Measurements from ENCODE around the gene RBM19.

RBM19 gene

DNA sequence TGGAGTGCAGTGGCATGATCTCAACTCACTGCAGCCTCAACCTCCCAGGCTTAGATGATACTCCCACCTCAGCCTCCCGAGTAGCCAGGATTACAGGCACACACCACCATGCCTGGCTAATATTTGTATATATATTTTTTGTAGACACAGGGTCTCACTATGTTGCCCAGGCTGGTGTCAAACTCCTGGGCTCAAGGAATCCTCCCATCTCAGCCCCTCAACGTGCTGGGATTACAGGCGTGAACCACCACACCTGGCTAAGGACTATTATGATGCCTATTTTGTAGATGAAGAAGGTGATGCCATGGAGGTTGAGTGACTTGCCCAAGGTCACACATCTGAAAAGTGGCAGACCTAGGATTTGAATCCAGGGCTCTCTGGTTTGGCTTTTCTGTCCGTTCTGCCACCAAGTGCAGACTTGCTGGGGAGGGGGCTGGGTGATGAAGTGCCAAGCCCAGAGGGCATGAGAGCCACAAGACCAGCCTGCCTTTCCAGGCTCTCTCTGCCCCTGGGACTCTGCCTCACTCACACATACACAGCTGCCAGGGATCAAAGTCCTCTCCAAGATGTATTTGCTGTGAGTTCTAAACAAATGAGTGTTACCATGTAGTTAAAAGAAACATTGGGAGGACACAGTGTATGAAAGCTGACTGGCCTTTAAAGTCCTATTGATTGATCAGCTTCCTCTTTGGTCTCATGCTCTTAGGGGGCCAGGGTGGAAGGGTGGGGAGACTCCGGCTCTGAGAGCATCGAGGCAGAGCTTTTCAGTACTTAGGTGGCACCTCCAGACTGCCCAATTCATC lies 21.3 kb upstream of the RBM19 start:
- DNase-seq: no peak

DNA sequence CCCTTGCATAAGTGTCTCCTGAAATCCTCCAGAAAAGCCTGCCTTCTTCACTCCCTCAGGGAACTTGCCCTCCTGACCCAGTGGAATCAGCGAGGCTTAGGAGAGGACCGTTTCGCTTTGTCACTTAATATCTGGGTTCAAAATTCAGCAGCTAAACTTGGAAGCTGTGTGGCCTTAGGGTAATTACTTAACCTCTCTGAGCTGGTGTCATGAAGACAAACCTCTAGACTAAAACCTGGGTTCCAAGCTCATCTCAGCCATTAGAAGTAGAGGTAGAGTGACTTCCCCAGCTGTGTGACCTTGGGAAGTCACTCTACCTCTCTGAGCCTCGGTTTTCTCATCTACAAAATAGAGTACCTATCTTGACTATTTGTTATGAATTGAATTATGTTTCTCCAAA lies 18.3 kb upstream of the RBM19 start:
- DNase-seq: no peak

DNA sequence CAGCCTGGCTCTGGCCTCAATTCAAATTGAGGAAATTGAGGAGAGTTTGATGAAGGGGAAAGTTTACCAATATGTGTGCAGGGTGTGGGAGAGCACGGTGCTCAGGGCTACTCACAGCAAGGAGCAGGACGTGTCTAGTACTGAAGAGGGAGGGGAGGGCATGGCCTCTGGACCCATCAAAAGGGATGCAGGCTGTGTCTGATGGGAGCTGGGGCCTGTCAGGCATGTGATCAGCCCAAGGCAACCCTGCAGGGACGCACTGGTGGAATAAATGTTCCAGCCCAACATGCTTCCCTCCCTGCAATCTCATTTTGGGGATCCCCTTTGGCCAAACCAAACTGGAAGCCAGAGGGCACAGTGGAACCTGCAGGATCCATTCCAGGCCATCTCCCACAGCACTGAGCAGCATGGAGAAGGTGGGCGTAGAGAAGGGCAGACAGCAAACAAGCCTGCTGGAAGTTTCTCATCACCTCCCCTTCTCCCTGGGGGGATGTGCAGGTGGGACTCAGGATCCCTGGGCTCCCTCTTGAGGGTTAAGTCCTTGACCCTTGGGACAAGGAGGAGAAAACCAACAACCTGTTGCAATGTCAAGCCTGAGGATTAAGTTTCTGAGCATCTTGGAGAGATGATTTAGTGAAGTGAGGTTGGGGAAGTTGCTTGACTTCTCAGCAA lies 17.8 kb upstream of the RBM19 start:
- DNase-seq: no peak

DNA sequence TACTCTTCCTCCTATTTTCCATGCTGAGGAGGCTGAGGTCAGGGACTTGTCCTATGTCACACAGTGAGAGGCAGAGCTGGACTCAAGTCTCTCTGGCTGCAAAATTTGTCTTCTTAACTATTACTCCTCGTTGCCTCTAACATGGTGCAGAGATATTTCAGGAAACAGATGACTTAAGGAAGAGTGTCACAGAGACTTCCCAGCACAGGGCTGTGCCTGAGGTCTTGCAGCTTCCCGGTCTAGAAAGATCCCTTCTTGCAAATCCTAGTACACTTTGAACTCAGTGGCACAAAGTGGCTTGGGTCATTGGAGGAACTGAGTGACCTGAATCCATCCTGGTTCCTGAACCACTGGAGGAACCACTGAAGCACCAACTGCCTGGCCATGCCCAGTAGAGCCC lies 17.1 kb upstream of the RBM19 start:
- DNase-seq: no peak

DNA sequence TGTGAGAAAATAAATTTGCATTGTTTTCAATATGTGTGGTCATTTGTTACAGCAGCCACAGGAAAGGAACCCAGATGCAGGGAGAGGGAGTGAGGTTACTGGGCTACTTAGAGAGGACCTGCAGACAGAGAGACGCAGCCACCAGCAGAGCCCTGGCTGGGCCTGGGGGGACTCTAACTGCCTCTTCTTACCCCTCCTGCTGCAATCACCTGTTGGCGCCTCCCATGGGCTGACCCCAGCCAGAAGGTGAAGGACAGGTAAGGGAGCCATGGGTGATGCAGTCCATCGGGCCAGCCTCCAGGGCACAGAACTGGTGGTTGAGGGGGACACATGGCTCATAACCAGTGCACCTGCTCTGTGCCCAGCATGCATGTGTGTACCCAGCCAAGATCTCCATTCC lies 15.8 kb upstream of the RBM19 start:
- no peak for DNase-seq

DNA sequence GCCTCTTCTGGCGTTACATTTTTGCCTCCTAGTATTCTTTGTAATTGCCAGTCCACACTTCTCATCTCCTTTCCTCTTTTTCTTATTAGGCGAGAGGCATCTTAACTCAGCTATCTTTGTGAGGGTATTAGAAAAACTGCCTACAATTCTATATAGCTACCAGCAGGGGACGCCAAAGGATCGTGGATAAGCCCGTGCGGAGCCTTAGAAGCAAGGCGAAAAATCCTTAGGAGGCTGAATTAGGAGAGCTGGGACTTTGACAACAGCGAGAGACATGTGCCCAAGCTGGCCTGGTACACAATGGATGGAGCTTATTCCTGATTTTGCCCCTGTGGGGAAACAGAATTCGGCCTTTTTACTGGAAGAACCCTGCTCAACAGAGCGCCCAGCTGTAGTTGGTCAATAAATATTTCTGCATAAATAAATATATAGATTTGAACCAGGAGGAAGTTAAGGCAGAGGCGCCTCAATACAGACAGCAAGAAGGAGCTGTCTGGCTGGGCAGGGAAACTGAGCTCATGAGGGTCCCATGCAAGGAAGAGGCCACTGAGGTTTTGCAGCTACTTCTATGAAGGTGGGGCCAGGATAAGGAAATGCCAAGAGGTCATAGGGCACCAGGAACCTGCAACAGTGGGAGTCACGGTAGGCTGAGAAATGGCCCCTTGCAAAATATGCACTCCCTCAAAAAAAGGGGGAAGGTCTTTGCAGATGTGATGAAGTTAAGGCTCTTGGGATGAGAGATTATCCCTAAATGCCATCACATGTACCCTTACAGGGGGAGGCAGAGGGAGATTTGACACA lies 14.6 kb upstream of the RBM19 start:
- peak; percentile 75 for DNase-seq

DNA sequence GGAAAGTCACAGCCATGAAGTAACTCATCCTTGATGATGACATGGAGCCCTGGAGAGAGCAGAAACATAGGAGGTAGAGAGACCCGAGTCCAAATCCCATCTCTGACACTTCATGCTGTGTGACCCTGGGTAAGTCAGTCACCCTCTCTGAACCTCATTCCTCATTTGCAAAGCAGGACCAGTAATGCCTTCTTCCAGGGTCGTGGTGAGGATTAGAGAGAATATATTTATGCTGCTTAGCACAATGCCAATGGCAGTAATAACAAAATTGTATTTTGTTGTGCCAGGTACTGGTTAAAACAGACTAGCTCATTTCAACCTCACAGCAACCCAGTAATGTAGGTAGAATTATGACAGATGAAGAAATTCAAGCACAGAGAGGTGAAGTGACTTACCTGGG lies 13.9 kb upstream of the RBM19 start:
- no peak for DNase-seq

DNA sequence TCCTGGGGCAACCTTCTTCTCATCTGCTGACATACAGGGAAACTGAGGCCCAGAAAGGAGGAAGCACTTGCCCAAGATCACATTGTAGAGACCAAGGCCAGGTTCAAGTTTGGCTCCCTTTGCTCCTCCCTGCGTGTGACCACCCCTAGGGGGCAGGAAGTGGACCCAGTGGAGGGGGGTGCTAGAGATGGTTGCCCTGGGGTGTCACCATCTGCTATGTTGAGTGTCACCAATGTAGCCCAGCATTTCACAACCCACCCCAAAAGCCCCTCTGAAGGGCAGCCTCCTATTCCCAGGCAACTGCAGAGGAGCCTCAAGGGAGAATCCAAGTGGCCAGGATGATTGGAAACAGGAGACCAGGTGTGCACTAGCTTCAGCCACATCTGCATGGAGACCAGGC lies 12.0 kb upstream of the RBM19 start:
- DNase-seq: no peak

DNA sequence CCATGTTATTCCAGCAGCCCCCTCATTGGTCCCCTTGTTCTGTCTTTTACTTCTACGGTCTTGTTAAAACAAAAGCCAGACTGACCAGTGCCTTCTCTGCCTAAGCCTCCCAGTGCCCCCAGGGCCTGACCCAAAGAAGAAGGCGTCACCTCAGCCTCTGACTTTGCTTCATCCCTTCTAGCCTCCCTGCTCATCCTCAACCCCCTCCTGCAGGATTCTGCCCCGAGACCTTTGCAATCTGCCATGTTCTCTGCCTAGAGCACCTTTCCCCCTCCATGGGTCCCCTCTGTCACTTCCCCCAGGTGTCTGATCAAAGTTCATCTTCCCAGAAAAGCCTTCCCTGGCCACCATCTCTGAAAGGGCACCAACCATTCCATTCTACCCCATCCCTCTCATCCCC lies 7.9 kb upstream of the RBM19 start:
- DNase-seq: no peak

DNA sequence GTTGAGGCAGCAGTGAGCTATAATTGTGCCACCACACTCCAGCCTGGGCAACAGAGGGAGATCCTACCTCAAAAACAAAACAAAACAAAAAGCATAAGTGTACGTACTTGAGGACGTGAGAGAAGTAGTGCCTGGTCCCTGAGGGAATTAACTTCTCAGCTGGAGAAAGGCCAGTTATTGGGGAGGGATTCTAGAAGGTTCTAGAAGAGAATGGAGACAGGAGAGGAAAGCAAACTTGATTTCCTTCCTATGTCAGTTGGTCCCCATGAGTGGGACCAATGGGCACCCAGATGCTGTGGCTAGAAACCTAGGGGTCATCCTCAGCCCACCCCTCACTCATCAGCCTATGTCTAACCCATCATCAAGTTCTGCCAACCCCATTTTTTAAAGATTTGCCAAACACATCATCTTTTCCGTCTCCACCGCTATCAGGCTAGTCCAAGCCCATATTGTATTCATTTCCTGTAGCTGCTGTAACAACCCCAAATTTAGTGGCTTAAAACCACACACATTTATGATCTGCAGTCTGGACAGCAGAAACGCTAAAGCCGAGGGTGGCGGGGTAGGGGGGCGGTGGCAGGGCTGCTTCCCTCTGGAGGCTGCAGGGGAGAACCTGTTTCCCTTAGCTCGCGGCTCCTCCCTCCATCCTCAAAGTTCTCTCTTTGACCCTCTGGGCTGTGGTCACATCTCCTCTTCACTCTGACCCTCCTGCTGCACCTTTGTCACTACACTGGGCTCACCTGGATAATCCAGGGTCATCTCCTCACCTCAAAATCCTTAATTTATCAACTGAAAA lies 7.2 kb upstream of the RBM19 start:
- no peak for DNase-seq

DNA sequence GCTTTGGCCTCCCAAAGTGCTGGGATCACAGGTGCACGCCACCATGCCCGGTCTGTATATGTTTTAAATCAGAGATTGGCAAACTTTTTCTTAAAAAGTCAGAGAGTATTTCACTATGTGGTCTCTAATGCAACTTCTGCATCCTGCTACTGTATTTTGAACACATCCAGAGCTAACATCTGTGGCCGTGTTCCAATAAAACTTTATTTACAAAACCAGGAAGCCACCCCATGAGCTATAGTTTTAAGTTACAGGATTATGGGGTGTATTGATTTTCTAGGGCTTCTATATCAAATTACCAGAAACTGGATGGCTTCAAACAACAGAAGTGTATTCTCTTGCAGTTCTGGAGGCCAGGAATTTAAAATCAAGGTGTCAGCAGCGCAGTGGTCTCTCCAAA lies 5.3 kb upstream of the RBM19 start:
- no peak for DNase-seq

DNA sequence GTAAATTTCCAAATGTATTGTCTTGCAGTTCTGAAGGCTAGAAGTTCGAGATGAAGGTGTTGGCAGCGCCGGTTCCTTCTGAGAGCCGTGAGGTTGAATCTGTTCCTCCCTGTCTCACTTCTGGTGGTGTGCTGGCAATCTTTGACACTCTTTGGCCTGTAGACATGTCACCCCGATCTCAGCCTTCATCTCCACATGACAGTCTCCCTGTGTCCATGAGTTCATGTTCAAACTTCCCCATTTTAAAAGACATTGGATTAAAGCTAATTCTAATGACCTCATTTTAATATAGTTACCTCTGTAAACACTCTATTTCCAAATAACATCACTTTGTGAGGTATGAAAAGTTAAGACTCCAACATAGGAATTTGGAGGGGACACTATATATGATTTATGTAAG lies 4.1 kb upstream of the RBM19 start:
- no peak for DNase-seq

DNA sequence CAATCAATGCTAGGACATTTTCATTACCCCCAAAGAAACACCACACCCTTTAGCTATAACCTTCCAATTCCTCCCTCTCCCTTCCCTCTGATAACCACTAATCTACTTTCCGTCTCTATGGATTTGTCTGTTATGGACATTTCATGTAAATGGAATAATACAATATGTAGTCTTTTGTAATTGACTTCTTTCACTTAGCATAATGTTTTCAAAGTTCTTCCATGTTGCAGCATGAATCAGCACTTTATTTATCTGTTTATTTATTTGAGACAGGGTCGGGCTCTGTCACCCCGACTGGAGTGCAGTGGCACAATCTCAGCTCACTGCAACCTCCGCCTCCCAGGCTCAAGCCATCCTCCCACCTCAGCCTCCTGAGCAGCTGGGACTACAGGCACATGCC lies 1.2 kb upstream of the RBM19 start:
- DNase-seq: no peak

DNA sequence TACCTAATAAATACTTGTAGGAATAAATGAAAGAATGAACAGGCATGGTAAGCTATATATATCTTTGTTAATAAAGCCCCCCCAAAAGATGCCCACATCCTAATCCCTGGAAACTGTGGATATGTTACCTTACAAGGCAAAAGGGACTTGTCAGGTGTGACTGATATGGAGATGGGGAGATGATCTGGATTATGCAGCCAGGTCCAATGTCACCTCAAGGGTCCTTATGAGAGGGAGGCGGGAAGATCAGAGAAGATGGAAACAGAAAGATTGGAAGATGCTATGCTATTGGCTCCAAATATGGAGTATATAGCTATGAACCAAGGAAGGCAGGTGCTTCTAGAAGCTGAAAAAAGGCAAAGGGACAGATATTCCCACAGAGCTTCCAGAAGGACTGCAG lies 3.4 kb downstream of the RBM19 start:
- no peak for DNase-seq

DNA sequence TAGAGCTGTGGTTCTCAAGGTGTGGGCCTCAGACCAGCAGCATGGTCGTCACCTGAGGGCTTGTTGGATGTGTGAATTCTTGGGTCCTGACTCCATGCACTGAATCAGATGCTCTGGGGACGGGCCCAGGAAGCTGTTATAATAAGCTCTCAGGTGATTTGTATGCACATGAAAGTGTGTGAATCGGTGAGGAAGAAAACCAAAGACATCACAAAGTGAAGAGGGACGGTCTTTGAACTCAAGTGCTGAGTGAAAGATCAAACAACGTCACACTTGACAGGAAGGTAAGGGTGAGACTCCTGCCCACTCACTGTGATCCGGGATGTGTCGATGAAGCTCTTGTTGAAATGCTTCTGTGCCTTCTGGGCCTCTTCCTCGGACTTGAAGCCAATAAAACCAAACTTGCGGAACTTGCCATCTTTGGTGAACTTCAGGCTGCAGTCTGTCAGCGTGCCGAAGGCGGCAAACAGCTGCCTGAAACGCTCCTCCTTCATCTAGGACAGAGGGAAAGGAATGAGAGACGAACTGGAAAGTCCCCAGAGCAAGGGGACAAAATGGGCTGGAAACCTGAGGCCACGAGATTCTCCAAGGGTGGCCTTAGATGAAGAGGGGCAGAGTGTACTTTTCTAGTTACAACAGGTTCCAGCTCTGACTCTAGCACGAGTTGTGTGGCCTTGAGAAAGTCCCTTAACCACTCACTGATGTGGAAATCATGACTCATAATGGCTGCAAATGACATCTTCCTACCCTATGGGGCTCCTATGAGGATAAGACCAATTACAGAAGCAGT lies 4.0 kb downstream of the RBM19 start:
- DNase-seq: no peak

DNA sequence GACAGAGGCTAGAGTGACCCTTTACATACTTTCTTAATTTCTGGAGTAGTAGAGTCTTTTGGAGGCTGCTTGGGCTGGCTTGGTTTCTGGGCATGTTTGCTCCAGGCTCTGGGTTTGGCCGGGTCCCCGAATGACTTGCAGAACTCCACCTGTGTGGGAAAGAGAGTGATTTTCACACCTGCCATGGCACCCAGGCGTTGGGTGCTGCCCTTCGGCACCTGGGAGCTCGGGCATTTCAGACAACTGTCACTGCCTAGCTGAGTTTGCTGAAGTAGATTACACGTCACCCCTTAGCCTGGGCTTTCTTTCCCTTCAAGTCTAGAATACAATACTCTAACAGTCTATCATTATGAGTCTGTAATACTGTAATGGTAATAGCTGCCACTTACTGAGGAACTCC lies 6.1 kb downstream of the RBM19 start:
- no peak for DNase-seq

DNA sequence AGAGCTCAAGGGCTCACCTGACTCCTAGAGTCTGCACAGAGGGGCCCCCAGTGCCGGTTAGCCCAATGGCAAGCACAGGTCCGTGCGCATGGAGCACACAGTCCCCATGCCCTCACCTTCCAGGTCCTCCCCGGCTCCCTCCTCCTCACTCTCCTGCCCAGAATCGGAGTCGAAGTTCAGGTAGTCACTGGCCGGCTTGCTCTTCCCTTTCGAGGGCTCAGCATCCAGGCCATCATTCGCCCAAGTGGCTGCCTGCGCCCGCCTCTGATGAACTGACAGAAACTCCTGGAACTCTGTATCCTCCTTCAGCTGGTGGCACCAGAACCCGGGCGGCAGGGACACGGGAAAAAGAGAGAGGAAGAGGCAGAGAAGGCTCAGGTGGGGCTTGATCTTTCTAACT lies 7.0 kb downstream of the RBM19 start:
- no peak for DNase-seq

DNA sequence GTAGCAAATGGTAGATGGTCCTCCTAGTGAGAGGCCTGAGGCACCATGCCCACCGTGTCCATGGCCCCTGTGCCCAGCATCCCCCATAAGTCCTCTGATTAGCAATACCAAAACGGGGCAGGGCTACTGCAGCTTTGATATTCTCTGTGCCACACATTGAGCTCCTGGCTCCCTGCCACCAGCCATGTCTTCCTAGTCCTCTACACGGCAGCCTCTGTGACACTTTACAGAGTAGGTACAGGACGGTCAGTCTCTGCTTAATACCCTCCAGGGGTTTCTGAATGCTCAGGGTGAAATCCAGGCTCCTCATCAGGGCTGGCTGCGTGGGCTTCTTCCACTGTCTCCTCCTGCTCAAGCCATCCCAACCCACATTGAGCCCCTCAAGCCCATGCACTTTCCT lies 8.0 kb downstream of the RBM19 start:
- DNase-seq: no peak

DNA sequence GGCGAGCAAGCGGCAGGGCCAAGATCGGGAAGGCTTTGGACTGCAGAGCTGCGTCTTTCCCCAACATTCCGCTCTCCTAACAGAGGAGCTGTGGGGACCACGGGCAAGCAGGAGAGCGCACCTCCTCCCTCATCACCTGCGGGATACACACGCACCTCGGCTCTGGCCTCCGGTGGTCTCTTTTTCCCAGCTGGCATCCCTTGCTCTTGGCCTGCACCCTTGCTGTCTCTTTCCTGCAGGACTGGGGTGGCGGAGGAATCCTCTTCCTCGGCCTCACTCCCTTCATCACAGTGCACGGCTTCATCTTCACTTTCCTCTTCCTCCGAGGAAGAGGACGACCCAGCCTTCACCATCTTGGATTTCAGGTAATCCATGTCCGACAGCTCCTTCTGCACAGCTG lies 8.5 kb downstream of the RBM19 start:
- no peak for DNase-seq

DNA sequence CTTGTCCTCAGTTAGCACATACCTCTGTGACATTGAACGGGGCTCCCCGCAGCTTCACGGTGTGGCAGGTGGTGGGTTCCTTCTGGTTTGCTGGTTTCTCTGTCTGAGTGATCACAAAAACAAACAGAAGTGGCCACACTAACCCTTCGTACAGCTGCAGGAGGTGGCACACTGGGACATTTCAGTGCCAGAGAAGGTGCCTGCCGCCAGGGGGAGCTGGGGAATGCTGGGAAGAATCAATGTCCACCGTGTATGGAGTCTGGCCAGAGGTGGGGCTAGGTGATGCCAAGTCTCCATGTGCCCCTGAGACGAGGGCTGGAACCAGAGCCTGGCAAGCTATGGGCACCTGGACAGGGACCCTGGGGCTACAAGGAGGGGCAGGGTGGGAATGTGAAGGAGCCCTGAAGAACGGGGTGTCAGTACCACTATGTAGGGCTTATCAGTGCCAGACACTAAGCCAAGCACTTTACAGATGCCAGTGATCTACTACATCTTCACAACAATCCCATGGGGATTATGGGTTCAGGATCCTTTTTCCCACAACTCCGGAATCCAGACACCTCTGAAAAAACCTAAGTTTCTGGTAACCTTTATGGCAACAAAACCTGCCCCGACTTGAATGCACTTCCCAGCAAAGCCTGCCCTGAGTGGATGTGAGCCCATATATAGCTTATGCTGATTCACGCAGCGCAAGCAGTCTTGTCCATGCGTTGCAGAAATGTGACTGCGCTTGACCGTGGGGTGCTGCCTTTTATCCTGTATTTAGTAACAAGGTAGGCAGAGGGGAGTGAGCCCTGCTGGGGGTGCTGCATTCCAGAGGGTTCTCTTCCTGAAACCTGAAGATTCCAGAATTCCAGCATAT lies 10.8 kb downstream of the RBM19 start:
- DNase-seq: no peak

DNA sequence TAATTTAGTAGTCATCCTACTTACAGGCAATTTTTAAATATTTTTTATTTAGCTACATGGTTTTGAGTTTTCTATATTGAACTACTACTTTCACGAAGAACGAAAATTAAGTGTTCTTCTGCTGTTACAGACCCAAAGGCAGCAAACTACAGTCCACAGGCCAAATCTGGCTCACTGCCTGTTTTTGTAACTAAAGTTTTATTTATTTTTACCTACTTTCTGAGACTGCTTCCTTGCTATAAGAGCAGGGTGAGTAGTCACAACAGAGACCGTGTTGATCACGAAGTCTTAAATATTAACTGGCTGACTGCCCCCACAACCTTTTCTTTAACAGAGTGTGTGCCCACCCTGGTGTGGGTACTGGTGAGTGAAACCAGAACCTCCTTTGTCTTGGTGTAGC lies 11.6 kb downstream of the RBM19 start:
- DNase-seq: no peak

Measured in NCI-H748 treated with DMSO at 0.1 percent for 48 hours (cell line).